ENCODE data around the gene FAM78B. TPM values are rescaled to one million over a fixed set of nuclear protein-coding genes. Genes with fewer than 3 reads are reported as not detected.

FAM78B gene
- total and polyA plus RNA-seq, 2 of the 8 experiments (the other 6 are each of a cell fraction or from before 2014, with no cell fraction given), result 2.3 to 3.6 TPM

- TF ChIP-seq CHD2 (IDR thresholded peaks at IDR 0.05; ENCODE audit: low read length) (no peak), TCF12 (IDR thresholded peaks at IDR 0.05; ENCODE audit: low read depth, low read length) (no peak), RXRA (IDR thresholded peaks at IDR 0.05; ENCODE audit: insufficient read depth, low read depth, low read length) (no peak), BACH1 (IDR thresholded peaks at IDR 0.05; ENCODE audit: low read length) (no peak), CBX8 (IDR thresholded peaks at IDR 0.05; ENCODE audit: borderline replicate concordance, low read depth, low read length) (no peak), SRF (IDR thresholded peaks at IDR 0.05; ENCODE audit: low read depth, low read length) (no peak)
Observed at GRCh38 chr1:166170726-166171125, 3.9 kb upstream of the FAM78B start (continued).
